SK-N-DZ (cell line): ENCODE data around the gene RADIL.
"Not testable (repeated sequence)": the region's sequence is repeated elsewhere in the genome, so short reads cannot be mapped to it uniquely, and the experiment has no call there.

ENCODE experiments used
- DNase-seq: peaks from one replicate; pipeline ENCODE4 v3.0.0-alpha.2; 2015; ENCODE audit warnings: low spot score

The RADIL gene

DNA sequence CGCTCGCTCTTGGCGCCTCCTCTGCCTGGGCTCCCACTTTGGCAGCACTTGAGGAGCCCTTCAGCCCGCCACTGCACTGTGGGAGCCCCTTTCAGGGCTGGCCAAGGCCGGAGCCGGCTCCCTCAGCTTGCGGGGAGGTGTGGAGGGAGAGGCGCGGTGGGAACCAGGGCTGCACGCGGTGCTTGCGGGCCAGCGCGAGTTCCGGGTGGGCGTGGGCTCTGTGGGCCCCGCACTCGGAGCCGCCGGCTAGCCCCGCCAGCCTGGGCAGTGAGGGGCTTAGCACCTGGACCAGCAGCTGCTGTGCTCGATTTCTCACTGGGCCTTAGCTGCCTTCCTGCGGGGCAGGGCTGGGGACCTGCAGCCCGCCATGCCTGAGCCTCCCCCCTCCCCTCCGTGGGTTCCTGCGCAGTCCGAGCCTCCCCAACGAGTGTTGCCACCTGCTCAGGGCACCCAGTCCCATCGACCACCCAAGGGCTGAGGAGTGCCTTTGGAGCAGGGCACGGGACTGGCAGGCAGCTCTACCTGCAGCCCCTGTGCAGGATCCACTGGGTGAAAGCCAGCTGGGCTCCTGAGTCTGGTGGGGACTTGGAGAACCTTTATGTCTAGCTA lies 90.0 kb downstream of the RADIL start:
- DNase-seq, result not testable (repeated sequence)

DNA sequence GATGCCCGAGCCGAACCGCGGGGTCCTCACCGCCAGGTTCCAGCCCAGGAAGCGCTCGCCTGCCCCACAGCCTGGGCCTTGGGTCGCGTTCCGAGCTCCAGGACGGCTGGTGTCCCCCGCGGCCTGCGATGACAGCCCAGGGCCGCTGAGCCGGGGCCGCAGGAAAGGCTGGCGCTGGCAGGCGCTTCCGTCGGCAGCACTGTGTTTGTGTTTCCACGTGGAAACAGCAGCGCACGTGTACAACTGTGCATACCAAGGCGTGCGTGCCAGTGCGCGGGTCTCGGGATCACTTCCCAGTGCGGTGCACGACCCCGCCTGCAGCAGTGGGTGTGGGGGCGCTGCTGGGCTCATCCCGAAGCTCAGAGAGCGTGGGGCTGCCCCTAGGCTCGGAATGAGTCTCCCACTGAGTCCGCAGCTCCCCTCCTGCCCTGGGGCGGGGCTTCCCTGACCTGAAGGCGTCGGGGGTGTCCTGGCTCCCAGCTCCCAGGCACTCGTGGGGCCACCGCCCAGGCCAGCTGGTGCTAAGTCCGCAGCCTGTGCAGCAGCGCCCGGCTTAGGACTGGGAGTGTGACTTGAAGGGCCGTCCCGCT lies 90.9 kb downstream of the RADIL start:
- no peak for DNase-seq

DNA sequence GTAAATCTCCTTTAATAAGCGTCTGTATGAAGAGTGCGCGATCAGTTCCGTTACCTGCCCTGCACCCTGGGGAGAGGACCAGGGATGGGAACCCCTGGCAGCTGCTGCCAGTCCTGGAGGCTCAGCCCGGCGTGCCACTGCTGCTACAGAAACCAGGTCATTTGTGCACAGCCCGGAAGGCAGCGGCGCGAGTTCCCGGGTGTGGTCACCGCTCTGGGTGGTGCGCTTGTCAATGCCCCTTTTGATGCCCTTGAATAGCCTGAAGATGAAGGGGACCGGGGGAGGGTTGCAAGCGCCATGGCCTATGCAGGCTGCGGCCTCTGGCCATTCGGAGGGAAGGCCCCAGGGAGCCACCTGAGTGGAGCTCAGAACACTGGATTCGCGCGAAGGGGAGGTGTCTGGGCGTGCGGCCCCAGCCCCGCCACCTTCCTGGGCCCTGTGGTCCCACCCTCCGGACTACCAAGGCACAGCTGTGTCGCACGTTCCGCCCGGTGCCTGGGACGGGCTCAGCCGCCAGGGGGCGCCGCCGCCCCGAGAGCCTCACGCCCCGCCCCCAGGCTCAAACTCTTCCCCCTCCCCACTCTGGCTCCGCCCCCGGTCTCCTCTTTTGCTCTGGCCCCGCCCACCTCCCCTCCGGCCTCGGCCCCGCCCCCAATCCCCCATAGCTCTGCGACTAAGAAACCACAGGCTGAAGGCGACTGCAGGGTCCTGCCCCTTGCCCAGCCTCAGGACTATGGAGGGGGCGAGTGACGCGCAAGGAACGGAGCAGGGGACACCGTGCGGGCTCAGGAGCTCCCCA lies 91.6 kb downstream of the RADIL start:
- DNase-seq, result no peak

DNA sequence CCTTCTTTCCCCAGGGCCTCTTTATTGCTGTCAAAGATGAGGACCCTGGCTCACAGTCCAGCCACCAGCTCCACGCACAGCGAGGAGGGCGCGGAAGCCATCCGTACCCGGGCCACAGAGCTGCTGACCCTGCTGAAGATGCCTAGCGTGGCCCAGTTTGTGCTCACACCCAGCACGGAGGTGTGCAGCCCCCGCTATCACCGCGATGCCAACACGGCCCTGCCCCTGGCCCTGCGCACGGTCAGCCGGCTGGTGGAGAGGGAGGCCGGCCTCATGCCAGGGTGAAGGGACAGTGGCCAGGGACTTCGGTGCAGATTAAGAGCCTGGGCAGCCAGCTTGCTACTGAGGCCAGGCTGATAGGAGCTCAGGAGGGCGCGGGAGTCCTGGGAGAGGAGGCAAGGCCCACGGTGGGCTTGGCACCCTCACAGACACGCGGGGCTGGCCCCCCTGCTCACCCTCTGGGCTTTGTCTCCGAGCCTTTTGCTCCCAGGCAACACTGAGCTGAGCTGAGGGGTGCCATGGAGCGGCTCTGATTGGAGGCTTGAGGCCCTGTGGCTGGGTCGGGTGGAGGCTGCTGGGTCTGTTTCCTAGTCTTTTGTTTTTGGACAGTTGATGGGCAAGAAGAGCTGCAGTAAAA lies 92.3 kb downstream of the RADIL start:
- DNase-seq, result no peak

DNA sequence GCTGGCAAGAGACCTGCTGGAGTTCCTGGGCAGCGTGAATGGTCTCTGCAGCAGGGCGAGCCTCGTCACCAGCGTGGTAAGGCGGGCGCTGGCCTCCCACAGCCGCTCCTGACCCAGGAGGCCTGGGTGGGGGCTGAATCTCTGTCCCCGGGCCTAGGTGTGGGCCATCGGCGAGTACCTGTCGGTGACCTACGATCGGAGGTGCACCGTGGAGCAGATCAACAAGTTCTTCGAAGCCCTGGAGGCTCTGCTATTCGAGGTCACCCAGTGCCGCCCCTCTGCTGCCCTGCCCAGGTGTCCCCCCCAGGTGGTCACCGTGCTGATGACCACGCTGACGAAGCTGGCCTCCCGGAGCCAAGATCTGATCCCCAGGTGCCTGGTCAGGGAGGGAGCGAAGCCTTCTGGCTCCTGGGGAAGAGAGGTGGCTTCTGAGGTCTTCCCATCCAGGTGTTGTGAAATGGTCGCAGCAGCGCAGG lies 93.0 kb downstream of the RADIL start:
- DNase-seq, result no peak

DNA sequence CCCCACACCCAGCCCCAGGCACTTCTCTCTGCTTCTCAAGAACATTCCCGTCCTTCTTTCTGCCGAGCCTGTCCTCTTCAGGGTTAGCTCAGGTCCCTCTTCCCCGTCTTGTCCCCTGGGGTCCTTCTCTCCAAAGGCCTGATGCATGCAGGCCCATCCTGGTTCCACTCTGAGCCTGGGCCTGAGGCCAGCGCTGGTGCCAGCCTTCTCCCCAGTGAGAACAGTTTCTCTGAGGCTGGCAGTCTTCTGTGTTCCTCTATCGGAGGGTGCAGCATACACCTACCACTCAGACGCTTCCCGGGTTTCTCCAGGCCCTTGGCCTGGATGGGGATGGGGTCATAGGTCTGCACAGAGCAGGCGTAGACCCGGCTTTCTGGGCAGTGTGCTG lies 93.4 kb downstream of the RADIL start:
- no peak for DNase-seq

DNA sequence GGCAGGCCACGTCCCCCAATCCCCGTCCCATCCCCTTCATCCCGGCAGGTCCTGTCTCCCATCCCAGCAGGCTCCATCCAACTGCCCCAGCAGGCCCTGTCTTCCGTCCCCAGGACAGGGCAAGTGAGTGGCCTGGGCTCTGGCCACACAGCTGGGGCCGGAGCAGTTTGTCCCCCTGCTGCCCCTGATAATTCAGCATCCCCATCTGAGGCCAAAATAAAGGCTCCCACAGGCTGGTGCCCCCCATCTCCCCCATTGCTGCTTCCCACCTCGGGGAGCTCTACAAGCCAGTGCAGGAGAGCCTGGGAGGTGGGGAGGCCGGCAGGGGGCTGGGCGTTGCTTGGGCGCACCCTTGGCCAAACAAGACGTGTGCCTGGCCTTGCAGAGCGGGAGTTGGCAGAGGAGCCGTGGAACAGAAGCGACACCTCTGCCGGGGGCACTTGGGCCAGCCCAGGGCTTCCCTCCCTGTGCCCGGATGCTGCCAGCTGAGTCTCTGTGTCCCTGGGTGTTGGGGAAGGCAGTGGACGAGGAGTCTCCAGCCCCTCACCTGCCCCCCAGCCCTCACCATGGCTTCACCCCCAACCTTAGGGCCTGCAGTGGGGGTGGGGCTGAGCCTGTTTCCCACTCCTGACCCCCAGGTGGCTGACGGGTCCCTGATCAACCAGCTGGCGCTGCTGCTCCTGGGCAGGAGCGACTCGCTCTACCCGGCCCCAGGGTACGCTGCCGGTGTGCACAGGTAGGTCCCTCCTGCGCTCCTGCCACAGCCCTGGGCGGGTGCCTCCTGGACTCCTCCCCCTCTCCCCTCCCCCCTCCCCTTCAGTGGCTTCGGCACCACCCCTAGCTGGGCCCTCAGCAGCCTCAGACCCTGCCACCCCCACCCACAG lies 94.1 kb downstream of the RADIL start:
- no peak for DNase-seq

DNA sequence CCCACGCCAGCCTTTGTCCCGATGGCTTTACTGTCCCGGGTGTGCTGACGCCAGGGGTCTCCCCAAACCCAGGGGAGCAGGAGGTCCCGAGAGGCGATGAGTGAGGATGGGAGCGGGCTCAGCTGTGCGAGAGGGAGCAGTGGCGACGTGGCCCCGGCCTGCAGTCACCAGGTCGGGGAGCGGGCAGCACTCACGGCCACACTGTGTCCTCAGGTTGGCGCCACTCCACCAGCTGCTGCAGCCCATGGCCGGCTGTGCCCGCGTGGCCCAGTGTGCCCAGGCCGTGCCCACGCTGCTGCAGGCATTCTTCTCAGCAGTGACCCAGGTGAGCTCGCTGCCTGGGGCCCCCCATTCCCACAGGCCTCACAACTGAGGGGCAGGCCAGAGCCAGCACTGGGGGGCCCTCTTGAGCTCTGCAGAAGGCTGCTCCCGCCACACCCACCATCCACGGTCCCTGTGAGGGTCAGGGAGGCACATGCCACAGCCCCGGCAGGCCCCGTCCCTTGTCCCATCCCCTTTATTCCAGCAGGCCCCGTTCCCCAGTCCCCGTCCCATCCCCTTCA lies 94.8 kb downstream of the RADIL start:
- DNase-seq, result no peak

DNA sequence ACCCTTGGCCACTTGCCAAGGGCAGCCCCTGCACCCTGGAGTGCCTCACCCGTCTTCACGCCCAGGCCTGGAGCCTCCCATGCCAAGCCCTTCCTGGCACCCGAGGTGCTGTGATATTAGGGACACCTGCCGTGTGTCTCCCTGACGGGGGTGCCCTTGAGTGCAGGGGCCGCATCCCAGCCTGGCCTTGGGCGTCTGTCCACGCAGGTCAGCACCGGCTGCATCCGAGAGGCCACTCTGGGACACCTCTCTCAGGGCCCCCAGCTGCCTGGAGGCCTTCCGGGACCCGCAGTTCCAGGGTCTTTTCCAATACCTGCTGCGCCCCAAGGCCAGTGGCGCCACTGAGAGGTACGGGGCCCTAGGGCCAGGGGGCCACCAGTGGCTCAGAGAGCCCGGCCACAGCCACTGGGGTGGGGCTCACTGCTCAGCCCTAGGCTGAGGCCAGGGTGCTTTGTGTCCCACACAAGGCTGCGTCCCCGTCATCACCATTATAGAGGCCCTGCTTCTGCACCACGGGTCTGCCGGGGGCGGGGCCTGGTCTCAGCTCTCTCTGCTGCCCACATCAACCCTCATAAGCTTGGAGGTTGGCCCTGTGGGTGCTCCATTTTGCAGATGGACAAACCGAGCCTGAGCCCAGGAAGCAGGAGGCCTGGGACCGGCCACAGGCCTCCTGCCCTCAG lies 95.4 kb downstream of the RADIL start:
- no peak for DNase-seq

DNA sequence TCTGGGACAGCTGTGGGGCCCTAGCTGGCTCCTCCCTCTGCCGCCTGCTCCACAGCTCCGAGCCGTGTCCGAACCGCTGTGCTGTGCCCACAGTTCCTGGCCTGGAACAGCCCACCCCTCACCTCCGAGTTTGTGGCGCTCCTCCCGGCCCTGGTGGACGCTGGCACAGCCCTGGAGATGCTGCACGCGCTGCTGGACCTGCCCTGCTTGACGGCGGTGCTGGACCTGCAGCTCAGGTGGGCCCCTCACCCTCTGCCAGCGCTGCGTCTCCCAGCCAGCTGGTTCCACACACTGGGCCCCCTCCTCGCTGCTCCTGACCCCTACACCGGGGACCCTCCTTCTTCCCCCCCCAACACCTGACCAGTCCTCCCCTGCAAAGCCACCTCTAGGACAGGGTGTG lies 96.0 kb downstream of the RADIL start:
- DNase-seq, result no peak

DNA sequence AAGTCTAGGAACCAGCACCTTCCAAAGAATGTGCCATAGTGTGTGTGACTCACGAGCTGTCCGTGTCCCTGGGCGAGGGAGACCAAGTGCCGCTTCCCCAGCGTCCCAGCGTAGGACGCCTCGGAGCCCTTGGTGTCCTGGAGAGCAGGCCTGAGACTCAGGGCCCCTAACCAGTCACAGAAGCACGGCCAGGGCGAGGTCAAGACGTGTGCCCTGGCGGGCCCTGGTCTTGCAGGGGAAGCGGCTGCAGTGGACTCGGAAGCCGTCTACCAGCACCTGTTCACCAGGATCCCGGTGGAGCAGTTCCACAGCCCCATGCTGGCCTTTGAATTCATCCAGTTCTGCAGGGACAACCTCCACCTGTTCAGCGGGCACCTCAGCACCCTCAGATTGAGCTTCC lies 97.5 kb downstream of the RADIL start:
- DNase-seq, result no peak

DNA sequence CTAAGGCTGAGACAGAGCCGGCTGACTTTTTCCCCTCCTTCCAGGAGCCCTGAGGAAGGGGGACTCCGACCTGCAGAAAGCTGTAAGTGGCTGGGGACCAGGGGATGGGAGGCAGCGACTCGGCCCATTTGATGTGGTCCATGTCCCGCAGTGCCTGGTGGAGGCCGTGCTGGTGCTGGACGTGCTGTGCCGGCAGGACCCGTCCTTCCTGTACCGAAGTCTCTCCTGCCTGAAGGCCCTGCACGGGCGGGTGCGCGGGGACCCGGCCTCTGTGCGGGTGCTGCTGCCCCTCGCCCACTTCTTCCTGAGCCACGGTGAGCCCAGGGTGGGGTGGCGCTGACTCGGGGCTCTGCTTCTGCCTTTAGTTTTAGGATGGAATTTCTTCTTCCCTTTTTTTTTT lies 98.1 kb downstream of the RADIL start:
- DNase-seq, result no peak

DNA sequence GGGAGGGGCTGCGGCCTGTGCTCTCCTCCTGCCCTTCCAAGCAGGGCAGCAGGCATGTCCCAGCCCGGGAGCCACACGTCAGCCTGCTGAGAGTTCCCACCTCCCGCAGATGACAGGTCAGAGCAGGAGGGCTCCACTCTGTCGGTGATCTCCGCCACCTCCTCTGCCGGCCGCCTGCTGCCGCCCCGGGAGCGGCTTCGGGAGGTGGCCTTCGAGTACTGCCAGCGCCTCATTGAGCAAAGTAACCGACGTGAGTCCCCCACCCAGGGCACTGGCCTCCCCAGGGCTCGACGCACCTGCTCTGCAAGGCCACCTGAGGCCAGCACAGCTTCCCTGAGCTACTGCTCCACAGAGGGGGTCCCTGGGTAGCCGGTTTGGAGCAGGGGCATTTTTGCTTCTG lies 98.7 kb downstream of the RADIL start:
- no peak for DNase-seq

DNA sequence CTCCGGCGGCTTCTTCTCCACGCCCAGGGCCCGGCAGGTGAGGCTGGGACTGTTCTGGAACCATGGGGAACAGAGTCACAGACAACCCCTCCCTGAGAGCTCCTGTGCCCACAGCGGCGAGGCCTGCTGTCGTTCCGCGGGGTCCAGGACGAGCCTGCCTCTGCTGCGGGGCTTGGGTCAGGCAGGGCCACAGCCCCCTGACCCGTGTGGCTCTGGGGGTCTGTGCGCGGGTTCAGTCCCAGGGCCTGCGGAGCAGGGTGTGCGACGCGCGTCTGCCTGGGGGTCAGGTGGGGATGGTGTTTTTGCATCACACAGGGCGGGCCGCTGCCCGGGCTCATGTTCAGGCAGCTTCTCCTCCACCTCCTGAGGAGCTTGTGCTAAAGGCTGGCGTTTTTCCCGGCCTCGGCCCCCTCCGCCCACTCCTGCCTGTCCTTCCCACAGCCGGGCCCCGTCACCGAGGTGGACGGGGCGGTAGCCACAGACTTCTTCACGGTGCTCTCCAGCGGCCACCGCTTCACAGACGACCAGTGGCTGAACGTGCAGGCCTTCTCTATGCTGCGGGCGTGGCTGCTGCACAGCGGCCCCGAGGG lies 99.7 kb downstream of the RADIL start:
- no peak for DNase-seq

DNA sequence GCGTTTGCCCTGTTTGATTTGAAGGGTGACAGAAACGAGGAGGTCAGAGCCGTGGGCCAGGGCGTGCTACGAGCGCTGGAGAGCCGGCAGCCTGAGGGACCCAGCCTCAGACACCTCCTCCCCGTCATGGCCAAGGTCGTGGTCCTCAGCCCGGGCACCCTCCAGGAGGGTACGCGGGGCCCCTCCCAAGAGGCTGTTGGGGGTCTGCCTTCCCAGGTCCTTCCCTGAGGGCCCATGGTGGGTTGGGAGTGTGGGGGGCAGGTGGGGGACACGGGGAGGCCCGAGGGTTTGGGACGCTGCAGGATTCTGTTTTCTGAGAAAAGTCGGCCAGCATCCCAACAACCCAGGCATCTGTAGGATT lies 100.2 kb downstream of the RADIL start:
- DNase-seq, result no peak

DNA sequence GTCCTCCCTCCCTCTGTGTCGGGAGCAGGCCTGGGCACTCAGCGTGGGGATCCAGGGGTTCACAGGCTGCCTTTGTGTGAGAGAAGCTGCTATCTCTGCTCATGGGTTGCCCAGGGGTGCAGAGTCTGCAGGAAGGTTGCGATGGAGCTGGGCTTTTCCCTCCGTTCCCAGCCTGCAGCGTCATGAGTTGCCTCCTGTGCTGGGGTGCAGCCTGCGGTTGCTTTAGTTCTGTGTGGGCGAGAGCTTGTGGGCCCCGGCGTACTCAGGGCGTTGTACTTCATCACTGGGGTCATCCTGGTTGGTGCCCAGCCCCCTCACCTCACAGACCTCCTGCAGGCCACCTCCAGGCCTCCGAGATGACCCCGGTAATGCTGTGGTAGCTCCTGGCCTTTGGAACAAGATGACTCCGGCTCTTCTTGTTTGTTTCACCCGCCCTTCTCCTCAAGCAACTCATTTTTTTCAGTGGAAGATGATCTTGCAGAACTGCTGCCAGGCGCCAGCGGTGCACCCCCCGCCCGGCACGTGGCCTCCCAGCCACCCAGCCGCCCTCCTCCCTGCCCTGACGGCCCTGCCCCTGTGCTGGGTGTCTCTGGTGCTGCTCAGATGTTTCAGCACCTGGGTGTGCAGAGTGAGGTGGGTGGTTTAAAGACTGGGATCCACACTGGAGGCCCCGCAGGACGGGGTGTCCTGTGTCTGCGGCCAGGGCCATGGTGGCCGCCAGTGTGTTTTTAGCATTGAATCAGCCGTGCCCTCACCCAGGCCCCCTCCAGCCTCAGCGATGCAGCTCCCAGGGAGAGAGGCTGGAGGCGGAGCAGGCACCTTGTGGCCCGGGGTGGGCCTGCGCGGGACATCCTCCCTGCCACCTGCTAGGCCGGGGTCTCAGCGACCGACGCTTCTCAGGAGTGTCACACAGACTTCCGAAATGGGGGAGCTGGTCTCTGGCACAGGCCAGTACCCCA lies 100.9 kb downstream of the RADIL start:
- no peak for DNase-seq

DNA sequence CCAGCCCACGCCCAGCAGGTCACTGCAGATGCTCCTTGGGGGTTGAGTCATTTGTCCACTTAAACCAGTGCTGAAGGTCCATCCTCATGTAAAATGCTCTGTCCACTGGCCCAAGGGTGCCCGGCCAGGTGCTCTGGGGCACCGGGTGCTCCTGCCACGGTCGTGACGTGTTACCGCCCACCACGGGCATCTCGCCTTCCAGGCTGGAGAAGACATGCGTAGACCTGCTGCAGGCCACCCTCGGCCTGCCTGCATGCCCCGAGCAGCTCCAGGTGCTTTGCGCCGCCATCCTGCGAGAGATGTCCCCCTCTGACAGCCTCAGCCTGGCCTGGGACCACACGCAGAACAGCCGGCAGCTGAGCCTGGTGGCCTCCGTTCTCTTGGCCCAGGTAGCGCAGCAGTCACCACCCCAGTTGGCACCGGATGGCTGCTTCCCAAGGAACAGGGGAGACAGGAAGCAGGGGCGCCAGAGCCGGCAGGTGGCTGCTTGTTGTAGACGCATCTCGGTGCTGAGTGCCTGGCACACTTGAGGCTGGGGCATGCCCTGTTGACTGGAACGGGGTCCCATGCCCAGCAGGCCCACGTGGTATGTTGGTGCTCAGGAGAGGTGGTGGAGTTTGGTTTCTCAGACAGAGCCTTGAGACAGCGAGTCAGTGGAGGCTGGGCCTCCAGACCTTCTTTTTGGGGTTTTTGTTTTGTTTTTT lies 102.0 kb downstream of the RADIL start:
- no peak for DNase-seq

DNA sequence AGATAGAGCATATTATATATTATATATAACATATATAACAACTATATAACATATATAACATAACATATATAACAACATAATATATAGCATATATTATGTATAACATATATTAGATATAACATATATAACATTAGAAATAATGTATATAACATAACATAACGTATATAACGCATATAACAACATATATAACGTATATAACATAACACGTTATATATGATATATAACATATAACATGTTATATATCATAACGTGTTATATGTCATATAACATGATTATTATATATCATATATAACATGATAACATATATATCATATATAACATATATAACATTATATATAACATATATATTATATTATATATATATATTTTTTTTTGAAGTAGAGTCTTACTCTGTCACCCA lies 104.4 kb downstream of the RADIL start:
- no peak for DNase-seq
